ENCODE results near the gene JAML. TPM values are rescaled to one million over a fixed set of nuclear protein-coding genes. Genes with fewer than 3 reads are reported as not detected.

The JAML gene
- polyA plus RNA-seq, 1 donor (not counting 4 experiments of a cell fraction or from before 2014, with no cell fraction given), result 0.01 TPM

DNA sequence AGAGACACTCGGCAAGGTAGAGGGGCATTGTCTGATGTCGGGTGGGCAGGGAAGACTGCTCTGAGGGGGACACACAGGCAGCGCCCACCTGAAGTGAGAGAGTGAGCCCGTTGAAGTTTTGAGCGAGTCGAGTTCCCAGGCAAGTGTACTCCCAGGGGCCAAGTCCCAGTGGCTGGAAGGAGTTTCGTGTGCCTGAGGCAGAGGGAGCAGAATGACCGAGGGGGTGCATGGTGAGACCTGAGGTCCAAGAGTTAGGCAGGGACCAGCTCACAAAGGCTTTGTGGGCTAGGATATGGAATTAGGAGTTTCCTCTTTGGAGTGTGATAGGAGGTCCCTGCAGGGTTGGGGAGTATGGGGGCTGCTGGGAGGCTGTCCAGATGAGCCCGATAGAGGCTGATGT is 54.6 kb downstream of the JAML start:
- FAIRE-seq, result no peak
- no peaks in the 10 kb centered on the region for H3K36me3 ChIP-seq (ENCODE audit: control insufficient read depth in 2 of 2, extremely low read depth in 1 of 2, insufficient read depth in 2 of 2, low read length in 2 of 2)
- H3K9ac ChIP-seq (ENCODE audit: control insufficient read depth, extremely low read depth, insufficient read depth, low read length), result no peak overlapping the region
- dilution Hi-C loops (cut with MboI; ENCODE audit: extremely low pct_ligation_motif_present, low sequenced_read_pairs), result no loop called here
- TF ChIP-seq EZH2 (IDR thresholded peaks at IDR 0.05; ENCODE audit: low read length), result no peak
- TF ChIP-seq, protein P1, sequence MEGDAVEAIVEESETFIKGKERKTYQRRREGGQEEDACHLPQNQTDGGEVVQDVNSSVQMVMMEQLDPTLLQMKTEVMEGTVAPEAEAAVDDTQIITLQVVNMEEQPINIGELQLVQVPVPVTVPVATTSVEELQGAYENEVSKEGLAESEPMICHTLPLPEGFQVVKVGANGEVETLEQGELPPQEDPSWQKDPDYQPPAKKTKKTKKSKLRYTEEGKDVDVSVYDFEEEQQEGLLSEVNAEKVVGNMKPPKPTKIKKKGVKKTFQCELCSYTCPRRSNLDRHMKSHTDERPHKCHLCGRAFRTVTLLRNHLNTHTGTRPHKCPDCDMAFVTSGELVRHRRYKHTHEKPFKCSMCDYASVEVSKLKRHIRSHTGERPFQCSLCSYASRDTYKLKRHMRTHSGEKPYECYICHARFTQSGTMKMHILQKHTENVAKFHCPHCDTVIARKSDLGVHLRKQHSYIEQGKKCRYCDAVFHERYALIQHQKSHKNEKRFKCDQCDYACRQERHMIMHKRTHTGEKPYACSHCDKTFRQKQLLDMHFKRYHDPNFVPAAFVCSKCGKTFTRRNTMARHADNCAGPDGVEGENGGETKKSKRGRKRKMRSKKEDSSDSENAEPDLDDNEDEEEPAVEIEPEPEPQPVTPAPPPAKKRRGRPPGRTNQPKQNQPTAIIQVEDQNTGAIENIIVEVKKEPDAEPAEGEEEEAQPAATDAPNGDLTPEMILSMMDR (optimal IDR thresholded peaks at IDR 0.05 in 1 of 3, IDR thresholded peaks at IDR 0.05 in 1 of 3, conservative IDR thresholded peaks at IDR 0.05 in 1 of 3; ENCODE audit: extremely low read depth in 1 of 3, insufficient read depth in 2 of 3, low read length in 3 of 3), result no peak
- no peak overlapping the region for H3K27ac ChIP-seq (ENCODE audit: control insufficient read depth, insufficient read depth, low read length)
- no peak overlapping the region for H2AFZ ChIP-seq (ENCODE audit: control insufficient read depth, low read length)
- H3K27me3 ChIP-seq (ENCODE audit: control insufficient read depth, extremely low read depth, insufficient read depth, low read length), result no peaks in the 10 kb centered on the region
- H3K4me1 ChIP-seq (ENCODE audit: control insufficient read depth, extremely low read depth, insufficient read depth, low read length), result peaks cover 22% of the 10 kb centered on the region
- peaks cover 3% of the 10 kb centered on the region for H3K9me1 ChIP-seq (ENCODE audit: control insufficient read depth, extremely low read depth, insufficient read depth, low read length)
- DNase-seq (ENCODE audit: low read depth, low spot score), result no peak
- no peak overlapping the region for H3K4me2 ChIP-seq (ENCODE audit: control insufficient read depth, extremely low read depth, insufficient read depth, low read depth, low read length)
- no peaks in the 10 kb centered on the region for H3K79me2 ChIP-seq (ENCODE audit: control insufficient read depth, insufficient read depth, low read length)
- no peak overlapping the region for H3K4me3 ChIP-seq (ENCODE audit: control insufficient read depth in 2 of 3, extremely low read depth in 1 of 3, insufficient read depth in 2 of 3, low read depth in 1 of 3, low read length in 3 of 3)
- H3K9me3 ChIP-seq (ENCODE audit: control insufficient read depth, low read depth, low read length), result no peaks in the 10 kb centered on the region
- H4K20me1 ChIP-seq (ENCODE audit: control insufficient read depth, extremely low read depth, insufficient read depth, low read length), result no peaks in the 10 kb centered on the region

DNA sequence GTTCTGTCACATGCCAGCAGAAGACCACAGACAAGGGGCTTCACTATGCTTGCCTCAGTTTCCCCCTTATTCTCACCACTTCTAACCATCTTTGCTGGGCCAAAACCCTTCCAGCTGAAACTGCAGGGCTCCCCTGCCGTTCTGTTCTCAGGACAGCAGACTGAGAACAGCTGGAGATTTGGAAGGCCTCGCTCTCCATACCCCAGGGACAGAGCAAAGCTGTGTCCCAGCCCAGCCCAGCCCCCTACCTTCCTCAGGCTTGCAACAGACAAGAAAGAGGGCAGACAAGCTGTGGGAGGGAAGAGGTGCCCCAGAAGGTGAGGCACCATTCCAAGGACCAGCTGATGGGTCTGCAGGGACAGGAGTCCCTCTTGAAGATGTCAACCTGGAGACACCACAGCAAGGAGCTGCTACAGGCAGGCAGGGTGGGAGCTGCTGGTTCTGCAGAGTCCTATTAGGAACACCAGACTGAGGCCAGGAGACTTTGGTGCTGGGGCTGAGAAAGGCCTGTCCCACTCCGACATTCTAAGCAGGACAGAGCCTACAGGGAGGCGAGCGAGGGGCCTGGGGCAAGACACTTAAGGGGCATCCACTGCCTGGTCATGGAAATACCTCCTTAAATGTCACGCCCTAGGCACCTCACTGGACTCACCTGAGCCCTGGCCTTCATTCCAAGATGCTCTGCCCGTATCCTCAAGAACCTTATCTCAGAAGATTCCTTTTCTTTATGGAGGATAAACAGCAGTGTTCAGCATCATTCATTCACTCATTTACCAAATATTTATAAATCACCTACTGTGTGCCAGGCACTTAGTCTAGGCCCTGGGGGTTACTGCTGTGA is 55.3 kb downstream of the JAML start:
- DNase-seq (ENCODE audit: low read depth, low spot score) (no peak), FAIRE-seq (no peak)
- H3K9me1 ChIP-seq (ENCODE audit: control insufficient read depth, extremely low read depth, insufficient read depth, low read length), result peaks cover 2% of the 10 kb centered on the region
- no peak overlapping the region for H3K4me2 ChIP-seq (ENCODE audit: control insufficient read depth, extremely low read depth, insufficient read depth, low read depth, low read length)
- H3K27me3 ChIP-seq (ENCODE audit: control insufficient read depth, extremely low read depth, insufficient read depth, low read length), result no peaks in the 10 kb centered on the region
- no peak overlapping the region for H2AFZ ChIP-seq (ENCODE audit: control insufficient read depth, low read length)
- no peaks in the 10 kb centered on the region for H3K79me2 ChIP-seq (ENCODE audit: control insufficient read depth, insufficient read depth, low read length)
- no peak overlapping the region for H3K27ac ChIP-seq (ENCODE audit: control insufficient read depth, insufficient read depth, low read length)
- peaks cover 15% of the 10 kb centered on the region for H3K4me1 ChIP-seq (ENCODE audit: control insufficient read depth, extremely low read depth, insufficient read depth, low read length)
- no peaks in the 10 kb centered on the region for H3K9me3 ChIP-seq (ENCODE audit: control insufficient read depth, low read depth, low read length)
- TF ChIP-seq EZH2 (IDR thresholded peaks at IDR 0.05; ENCODE audit: low read length), result no peak
- TF ChIP-seq, protein P1 (optimal IDR thresholded peaks at IDR 0.05 in 1 of 3, IDR thresholded peaks at IDR 0.05 in 1 of 3, conservative IDR thresholded peaks at IDR 0.05 in 1 of 3; ENCODE audit: extremely low read depth in 1 of 3, insufficient read depth in 2 of 3, low read length in 3 of 3), result no peak
- no peaks in the 10 kb centered on the region for H4K20me1 ChIP-seq (ENCODE audit: control insufficient read depth, extremely low read depth, insufficient read depth, low read length)
- dilution Hi-C loops (cut with MboI; ENCODE audit: extremely low pct_ligation_motif_present, low sequenced_read_pairs), result no loop called here
- H3K4me3 ChIP-seq (ENCODE audit: control insufficient read depth in 2 of 3, extremely low read depth in 1 of 3, insufficient read depth in 2 of 3, low read depth in 1 of 3, low read length in 3 of 3), result no peak overlapping the region
- H3K9ac ChIP-seq (ENCODE audit: control insufficient read depth, extremely low read depth, insufficient read depth, low read length), result no peak overlapping the region
- no peaks in the 10 kb centered on the region for H3K36me3 ChIP-seq (ENCODE audit: control insufficient read depth in 2 of 2, extremely low read depth in 1 of 2, insufficient read depth in 2 of 2, low read length in 2 of 2)
